Aorta (tissue), 5 donors: ENCODE measurements around the gene NFKB1. TPM values are rescaled to one million over a fixed set of nuclear protein-coding genes. Genes with fewer than 3 reads are reported as not detected.
"Not testable (repeated sequence)": the region's sequence is repeated elsewhere in the genome, so short reads cannot be mapped to it uniquely, and the experiment has no call there.

Experiments used
- ATAC-seq: fragments of 200-7000 bp; cut with Tn5 transposase; one replicate; pipeline ENCODE4 v1.9.1; 2022; ENCODE audit warnings: moderate library complexity; ENCODE audit not compliant: low FRiP score
- DNase-seq, 2 donors: peaks; one replicate each; pipeline ENCODE4 v3.0.0-alpha.2; 2020
- H3K27ac ChIP-seq, 2 donors: one replicate each; pipeline ENCODE4 v1.5.1; 2013; ENCODE audit warnings: low read length in 2 of 2, mild to moderate bottlenecking in 2 of 2, moderate library complexity in 2 of 2, control low read depth in 1 of 2, inconsistent platforms in 1 of 2, low read depth in 1 of 2
- H3K27me3 ChIP-seq, 2 donors: one replicate each; pipeline ENCODE4 v1.6.1; 2013; ENCODE audit warnings: control low read depth in 1 of 2, low read length in 1 of 2, mild to moderate bottlenecking in 1 of 2, moderate library complexity in 1 of 2; ENCODE audit not compliant: insufficient read depth in 2 of 2, control insufficient read depth in 1 of 2
- H3K36me3 ChIP-seq, 2 donors: one replicate each; pipeline ENCODE4 v1.6.1; 2013; ENCODE audit warnings: control low read depth in 1 of 2, low read length in 1 of 2, mild to moderate bottlenecking in 1 of 2; ENCODE audit not compliant: insufficient read depth in 2 of 2, control insufficient read depth in 1 of 2
- H3K4me1 ChIP-seq, 2 donors: one replicate each; pipeline ENCODE4 v1.6.1; 2013; ENCODE audit warnings: low read length in 2 of 2, control low read depth in 1 of 2, mild to moderate bottlenecking in 1 of 2, moderate library complexity in 1 of 2; ENCODE audit not compliant: insufficient read depth in 2 of 2, control insufficient read depth in 1 of 2
- H3K4me3 ChIP-seq, 2 donors: one replicate each; pipeline ENCODE4 v1.5.1; 2013; ENCODE audit warnings: low read length in 2 of 2, control low read depth in 1 of 2, mild to moderate bottlenecking in 1 of 2
- H3K9me3 ChIP-seq: one replicate; pipeline ENCODE4 v1.6.1; 2013; ENCODE audit warnings: mild to moderate bottlenecking, low read length; ENCODE audit not compliant: control insufficient read depth
- WGBS, 2 donors: extraction: QIAGEN DNeasy Blood & Tissue Kit; methylation state at CpG; one replicate each; pipeline ENCODE4 v1.1.7; 2013; 5-methylcytosine and 5-hydroxymethylcytosine counted together
- intact Hi-C, 2 donors: fragments of 100-400 bp; cut with DNase I; formaldehyde crosslinking; loops; one replicate each; pipeline versions ENCODE4 v1.14.2 to v1.15.0; 2022
- polyA plus RNA-seq, 2 donors: library from polyadenylated mRNA; stranded (reverse); fragments of 200-250 nt; gene quantifications; one replicate each; pipeline ENCODE4 v1.2.3, GENCODE V29; 2013
- total RNA-seq, 2 donors: library from RNA; stranded (reverse); fragmentation: NEBNext Ultra II Directional; extraction: Animal tissue kit (Norgen Biotek cat#: 25700); gene quantifications; one replicate each; pipeline ENCODE4 v1.2.1, GENCODE V29; 2021
- donor health status: healthy with polysubstance abuse.
- donor health status: Bipolar disorder and iron deficiency.
- donor health status: DM: no; HTN: no; CAD: no.
- donor health status: DM: no; HTN: no; CAD: no.
- donor health status: DM: yes; HTN: yes; CAD: no.

NFKB1 gene
- total and polyA plus RNA-seq, 4 donors, result 10.9 to 48.4 (median 26.0) TPM

- H3K4me3 ChIP-seq, ATAC-seq, H3K36me3 ChIP-seq, H3K27me3 ChIP-seq, DNase-seq, H3K4me1 ChIP-seq, H3K27ac ChIP-seq, H3K9me3 ChIP-seq, intact Hi-C loops: not testable (repeated sequence)
- WGBS, 2 donors, result 97 to 100% methylated on average over 1 of the region's 1 CpG
These were observed 69.1 kb downstream of the NFKB1 start for GRCh38 chr4:102570211-102570610.

- whole genome bisulfite sequencing, 2 donors, result 90 to 94% methylated on average over 3 of the region's 3 CpGs
- H3K27ac ChIP-seq, result no peak overlapping the region
- DNase-seq, result no peak
- H3K4me3 ChIP-seq, result no peak overlapping the region
- no peaks in the 10 kb centered on the region for H3K27me3 ChIP-seq
- no peak for ATAC-seq
- no peaks in the 10 kb centered on the region for H3K36me3 ChIP-seq
- H3K9me3 ChIP-seq, result no peaks in the 10 kb centered on the region
- intact Hi-C loops, result no loop called here
- no peaks in the 10 kb centered on the region for H3K4me1 ChIP-seq
These were observed 71.3 kb downstream of the NFKB1 start for GRCh38 chr4:102572452-102572851.

- H3K36me3 ChIP-seq, result peaks cover 3 to 8% of the 10 kb centered on the region in 2 donors
- intact Hi-C loops, result no loop called here
- ATAC-seq (no peak), DNase-seq (no peak)
- H3K9me3 ChIP-seq, result no peaks in the 10 kb centered on the region
- no peaks in the 10 kb centered on the region for H3K27me3 ChIP-seq
- H3K4me3 ChIP-seq, result no peak overlapping the region
- H3K4me1 ChIP-seq, result no peaks in the 10 kb centered on the region
- WGBS, 2 donors, result 92 to 95% methylated on average over 2 of the region's 2 CpGs
- no peak overlapping the region for H3K27ac ChIP-seq
These were observed 73.2 kb downstream of the NFKB1 start for GRCh38 chr4:102574317-102574716.

GRCh38 chr4:102575369-102576129 is 74.4 kb downstream of the NFKB1 start:
- WGBS, 2 donors, result 82 to 84% methylated on average over 6 of the region's 6 CpGs
- ATAC-seq, result no peak
- Histone ChIP-seq H3K4me3 (no peak overlapping the region), H3K9me3 (no peaks in the 10 kb centered on the region), H3K36me3 (peaks cover 3 to 8% of the 10 kb centered on the region in 2 donors), H3K27ac (no peak overlapping the region), H3K27me3 (no peaks in the 10 kb centered on the region), H3K4me1 (no peaks in the 10 kb centered on the region)
- no peak for DNase-seq
- intact Hi-C loops, result no loop called here

GRCh38 chr4:102578270-102578669 is 77.1 kb downstream of the NFKB1 start:
- no peaks in the 10 kb centered on the region for H3K4me1 ChIP-seq
- intact Hi-C loops, result no loop called here
- no peak overlapping the region for H3K4me3 ChIP-seq
- WGBS, 2 donors, result 91 to 94% methylated on average over 3 of the region's 3 CpGs
- DNase-seq (no peak), ATAC-seq (no peak)
- H3K9me3 ChIP-seq, result no peaks in the 10 kb centered on the region
- peaks cover 3 to 8% of the 10 kb centered on the region in 2 donors for H3K36me3 ChIP-seq
- H3K27me3 ChIP-seq, result no peaks in the 10 kb centered on the region
- no peak overlapping the region for H3K27ac ChIP-seq

- Histone ChIP-seq H3K36me3 (peaks cover 3 to 8% of the 10 kb centered on the region in 2 donors), H3K27me3 (no peaks in the 10 kb centered on the region), H3K27ac (no peak overlapping the region), H3K4me1 (no peaks in the 10 kb centered on the region), H3K4me3 (no peak overlapping the region), H3K9me3 (no peaks in the 10 kb centered on the region)
- intact Hi-C loops, result no loop called here
- ATAC-seq (no peak), DNase-seq (no peak)
- 69 to 71% methylated on average over 8 of the region's 8 CpGs for WGBS, 2 donors
These were observed 77.7 kb downstream of the NFKB1 start for GRCh38 chr4:102578819-102579218.

- Histone ChIP-seq H3K27me3 (no peaks in the 10 kb centered on the region), H3K4me3 (no peak overlapping the region), H3K4me1 (no peaks in the 10 kb centered on the region), H3K27ac (no peak overlapping the region), H3K9me3 (no peaks in the 10 kb centered on the region), H3K36me3 (peaks cover 5 to 8% of the 10 kb centered on the region in 2 donors)
- DNase-seq, result no peak
- intact Hi-C loops, result no loop called here
- ATAC-seq, result no peak
- 82 to 87% methylated on average over 2 of the region's 2 CpGs for WGBS, 2 donors
These were observed 78.8 kb downstream of the NFKB1 start for GRCh38 chr4:102579794-102580462.

- Histone ChIP-seq H3K27ac (no peak overlapping the region), H3K9me3 (no peaks in the 10 kb centered on the region), H3K4me3 (no peak overlapping the region), H3K27me3 (no peaks in the 10 kb centered on the region), H3K36me3 (peaks cover 6 to 8% of the 10 kb centered on the region in 2 donors), H3K4me1 (no peaks in the 10 kb centered on the region)
- DNase-seq (no peak), ATAC-seq (no peak)
- WGBS, 2 donors, result 73 to 76% methylated on average over 1 of the region's 1 CpG
- intact Hi-C loops, result no loop called here
These were observed 79.3 kb downstream of the NFKB1 start for GRCh38 chr4:102580463-102580842.

GRCh38 chr4:102584091-102584490 is 82.9 kb downstream of the NFKB1 start:
- intact Hi-C loops, result no loop called here
- H3K27me3 ChIP-seq, result no peaks in the 10 kb centered on the region
- no peak overlapping the region for H3K4me3 ChIP-seq
- WGBS, 2 donors, result 75 to 79% methylated on average over 1 of the region's 1 CpG
- H3K36me3 ChIP-seq, result peaks cover 5 to 10% of the 10 kb centered on the region in 2 donors
- H3K27ac ChIP-seq, result no peak overlapping the region
- no peaks in the 10 kb centered on the region for H3K4me1 ChIP-seq
- DNase-seq (no peak), ATAC-seq (no peak)
- no peaks in the 10 kb centered on the region for H3K9me3 ChIP-seq
